Stomach smooth muscle (tissue), 2 donors: Measurements from ENCODE around the gene OSGEP.
A peak's percentile ranks its signal among the peaks of the same experiment; 100 is the strongest.

Experiments used
- H3K27ac ChIP-seq: one replicate; pipeline ENCODE4 v1.7.0; 2013; ENCODE audit warnings: mild to moderate bottlenecking, low read length, inconsistent platforms
- H3K27me3 ChIP-seq, 2 donors: one replicate each; pipeline ENCODE4 v1.7.0; 2013; ENCODE audit warnings: low read length in 2 of 2; ENCODE audit not compliant: insufficient read depth in 2 of 2, control insufficient read depth in 1 of 2
- H3K36me3 ChIP-seq, 2 donors: one replicate each; pipeline ENCODE4 v1.7.0; 2013; ENCODE audit warnings: low read length in 2 of 2; ENCODE audit not compliant: control insufficient read depth in 2 of 2, insufficient read depth in 2 of 2
- H3K4me1 ChIP-seq: one replicate; pipeline ENCODE4 v1.7.0; 2013; ENCODE audit warnings: low read length; ENCODE audit not compliant: control insufficient read depth, insufficient read depth
- H3K4me3 ChIP-seq, 2 donors: one replicate each; pipeline ENCODE4 v1.7.0; 2013; ENCODE audit warnings: low read length in 2 of 2
- H3K9ac ChIP-seq, 2 donors: one replicate each; pipeline ENCODE4 v1.7.0; 2013; ENCODE audit warnings: low read length in 2 of 2, mild to moderate bottlenecking in 1 of 2
- H3K9me3 ChIP-seq, 2 donors: one replicate each; pipeline ENCODE4 v1.7.0; 2013; ENCODE audit warnings: low read length in 2 of 2; ENCODE audit not compliant: control insufficient read depth in 2 of 2
- donor health status: healthy.
- donor health status: Pancreatic carcinoma.

The OSGEP gene

GRCh38 chr14:20469890-20470602, 15.4 kb upstream of the OSGEP start:
- peaks cover 0 to 2% of the 10 kb centered on the region in 2 donors for H3K36me3 ChIP-seq
- H3K9me3 ChIP-seq = no peaks in the 10 kb centered on the region
- peaks cover 19% of the 10 kb centered on the region for H3K4me1 ChIP-seq
- H3K27ac ChIP-seq = peak overlapping the region; percentile 85
- H3K27me3 ChIP-seq = no peaks in the 10 kb centered on the region
- peak overlapping the region; percentile 94 to 98 for H3K4me3 ChIP-seq
- peak overlapping the region; percentile 83 to 85 for H3K9ac ChIP-seq

- Histone ChIP-seq H3K4me3 (peak within 1 kb of the TSS; percentile 94 to 98), H3K27ac (peak within 1 kb of the TSS; percentile 85), H3K27me3 (no peaks in the 10 kb centered on the region), H3K4me1 (peaks cover 19% of the 10 kb centered on the region), H3K9ac (peak within 1 kb of the TSS; percentile 83 to 85), H3K36me3 (no peaks in the 10 kb centered on the region), H3K9me3 (no peaks in the 10 kb centered on the region)
These were observed 14.8 kb upstream of the OSGEP start, which contains the start of gene PNP for GRCh38 chr14:20469242-20469889. TSS of gene PNP (plus strand) at chr14:20469406. CDS start at chr14:20469525, 119 bp downstream.

- H3K27me3 ChIP-seq = no peaks in the 10 kb centered on the region
- H3K4me3 ChIP-seq = peak overlapping the region; percentile 94 to 98
- H3K9ac ChIP-seq = peak overlapping the region; percentile 83 to 85
- peak overlapping the region; percentile 85 for H3K27ac ChIP-seq
- H3K36me3 ChIP-seq = no peaks in the 10 kb centered on the region
- peaks cover 19% of the 10 kb centered on the region for H3K4me1 ChIP-seq
- H3K9me3 ChIP-seq = no peaks in the 10 kb centered on the region
These were observed 14.2 kb upstream of the OSGEP start for GRCh38 chr14:20468764-20469241.

GRCh38 chr14:20461225-20462141, 6.9 kb upstream of the OSGEP start, which contains the start of gene PIP4P1:
TSS of gene PIP4P1 (minus strand) at chr14:20461434. CDS start at chr14:20461325, 109 bp downstream.
- Histone ChIP-seq H3K36me3 (peaks cover 26 to 27% of the 10 kb centered on the region in 2 donors), H3K4me1 (peaks cover 28% of the 10 kb centered on the region), H3K9me3 (no peaks in the 10 kb centered on the region), H3K4me3 (peak within 1 kb of the TSS; percentile 91 to 94), H3K27me3 (no peaks in the 10 kb centered on the region), H3K9ac (peak within 1 kb of the TSS; percentile 86 to 90), H3K27ac (peak within 1 kb of the TSS; percentile 90)

GRCh38 chr14:20460458-20461224, 6.0 kb upstream of the OSGEP start:
- Histone ChIP-seq H3K9ac (peak overlapping the region; percentile 86 to 90), H3K9me3 (no peaks in the 10 kb centered on the region), H3K36me3 (peaks cover 26 to 27% of the 10 kb centered on the region in 2 donors), H3K27ac (peak overlapping the region; percentile 90), H3K4me1 (peaks cover 33% of the 10 kb centered on the region), H3K4me3 (peak overlapping the region; percentile 91 to 94), H3K27me3 (no peaks in the 10 kb centered on the region)

GRCh38 chr14:20458031-20458789, 3.6 kb upstream of the OSGEP start:
- H3K27ac ChIP-seq = no peak overlapping the region

GRCh38 chr14:20456971-20457370, 2.4 kb upstream of the OSGEP start:
- Histone ChIP-seq H3K27ac (no peak overlapping the region), H3K27me3 (no peaks in the 10 kb centered on the region), H3K9me3 (no peaks in the 10 kb centered on the region), H3K4me1 (peaks cover 45% of the 10 kb centered on the region), H3K36me3 (peaks cover 30 to 31% of the 10 kb centered on the region in 2 donors), H3K4me3 (no peak overlapping the region), H3K9ac (no peak overlapping the region)

More at GRCh38 chr14:20458031-20458789, 3.6 kb upstream of the OSGEP start:
- Histone ChIP-seq H3K9ac (no peak overlapping the region), H3K36me3 (peaks cover 26 to 27% of the 10 kb centered on the region in 2 donors), H3K27me3 (no peaks in the 10 kb centered on the region), H3K4me3 (no peak overlapping the region), H3K4me1 (peaks cover 46% of the 10 kb centered on the region), H3K9me3 (no peaks in the 10 kb centered on the region)

GRCh38 chr14:20455355-20456300, 1.0 kb upstream of the OSGEP start:
- Histone ChIP-seq H3K4me1 (peaks cover 39% of the 10 kb centered on the region), H3K27me3 (no peaks in the 10 kb centered on the region), H3K36me3 (peaks cover 33 to 34% of the 10 kb centered on the region in 2 donors), H3K9me3 (no peaks in the 10 kb centered on the region), H3K27ac (peak overlapping the region; percentile 94), H3K9ac (peak overlapping the region; percentile 95 to 97), H3K4me3 (peak overlapping the region; percentile 97 to 98)
